GM12875 (cell line): Measurements from ENCODE around the gene ARHGEF9.

ENCODE experiments used
- H3K4me3 ChIP-seq: one replicate; pipeline ENCODE4 v1.5.1; 2011; ENCODE audit warnings: low read depth, low read length, control low read depth
- TF ChIP-seq, protein P1 (sequence below): IDR thresholded peaks from 2 replicates; pipeline ENCODE4 v1.5.1; 2011; ENCODE audit warnings: low read depth, mild to moderate bottlenecking, control low read depth, inconsistent platforms, low read length, moderate library complexity, borderline replicate concordance; ENCODE audit not compliant: insufficient read depth

The ARHGEF9 gene

DNA sequence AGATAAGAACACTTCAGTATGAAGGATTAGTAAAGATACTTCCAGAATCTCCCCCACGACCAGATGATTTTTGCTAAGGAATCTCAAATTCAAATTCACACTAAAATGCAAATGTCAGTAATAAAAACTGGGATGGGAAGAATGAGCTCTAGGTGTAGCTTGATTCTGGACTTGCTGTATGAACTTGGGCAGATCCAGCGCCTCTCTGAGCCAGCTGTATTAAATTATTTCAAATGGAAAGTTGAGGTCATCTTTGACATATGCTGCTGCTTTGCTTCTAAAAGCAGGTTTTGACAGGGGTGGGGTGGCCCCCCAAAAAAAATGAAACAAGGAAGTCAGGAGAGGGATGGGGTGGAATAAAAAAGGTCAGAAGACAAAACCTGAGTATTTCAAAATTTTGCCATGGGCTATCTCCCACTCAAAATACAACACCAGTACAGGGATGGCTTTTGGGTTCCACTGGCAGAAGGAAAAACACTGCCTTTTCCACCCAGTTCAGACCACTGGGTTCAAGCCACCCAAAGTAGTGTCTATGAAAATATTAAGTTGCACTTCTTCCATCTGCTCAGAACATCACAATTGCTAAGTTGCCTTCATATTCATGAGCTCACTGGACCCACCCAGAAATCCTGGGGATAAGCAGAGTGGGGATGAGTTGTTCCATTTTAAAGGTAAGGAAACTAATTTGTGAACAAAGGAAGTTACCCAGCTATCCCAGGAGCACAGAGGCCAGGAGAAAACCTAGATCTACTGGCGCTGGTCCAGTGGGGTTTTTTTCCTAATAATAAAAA, 47.7 kb downstream of the ARHGEF9 start:
- H3K4me3 ChIP-seq, result no peak overlapping the region
- TF ChIP-seq, protein P1, sequence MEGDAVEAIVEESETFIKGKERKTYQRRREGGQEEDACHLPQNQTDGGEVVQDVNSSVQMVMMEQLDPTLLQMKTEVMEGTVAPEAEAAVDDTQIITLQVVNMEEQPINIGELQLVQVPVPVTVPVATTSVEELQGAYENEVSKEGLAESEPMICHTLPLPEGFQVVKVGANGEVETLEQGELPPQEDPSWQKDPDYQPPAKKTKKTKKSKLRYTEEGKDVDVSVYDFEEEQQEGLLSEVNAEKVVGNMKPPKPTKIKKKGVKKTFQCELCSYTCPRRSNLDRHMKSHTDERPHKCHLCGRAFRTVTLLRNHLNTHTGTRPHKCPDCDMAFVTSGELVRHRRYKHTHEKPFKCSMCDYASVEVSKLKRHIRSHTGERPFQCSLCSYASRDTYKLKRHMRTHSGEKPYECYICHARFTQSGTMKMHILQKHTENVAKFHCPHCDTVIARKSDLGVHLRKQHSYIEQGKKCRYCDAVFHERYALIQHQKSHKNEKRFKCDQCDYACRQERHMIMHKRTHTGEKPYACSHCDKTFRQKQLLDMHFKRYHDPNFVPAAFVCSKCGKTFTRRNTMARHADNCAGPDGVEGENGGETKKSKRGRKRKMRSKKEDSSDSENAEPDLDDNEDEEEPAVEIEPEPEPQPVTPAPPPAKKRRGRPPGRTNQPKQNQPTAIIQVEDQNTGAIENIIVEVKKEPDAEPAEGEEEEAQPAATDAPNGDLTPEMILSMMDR, result no peak

- H3K4me3 ChIP-seq, result no peak overlapping the region
- TF ChIP-seq, protein P1, result no peak
These were observed 49.1 kb downstream of the ARHGEF9 start for GRCh38 chrX:63735882-63736281.

GRCh38 chrX:63720293-63720692, 64.7 kb downstream of the ARHGEF9 start:
- TF ChIP-seq, protein P1, result no peak
- no peak overlapping the region for H3K4me3 ChIP-seq

DNA sequence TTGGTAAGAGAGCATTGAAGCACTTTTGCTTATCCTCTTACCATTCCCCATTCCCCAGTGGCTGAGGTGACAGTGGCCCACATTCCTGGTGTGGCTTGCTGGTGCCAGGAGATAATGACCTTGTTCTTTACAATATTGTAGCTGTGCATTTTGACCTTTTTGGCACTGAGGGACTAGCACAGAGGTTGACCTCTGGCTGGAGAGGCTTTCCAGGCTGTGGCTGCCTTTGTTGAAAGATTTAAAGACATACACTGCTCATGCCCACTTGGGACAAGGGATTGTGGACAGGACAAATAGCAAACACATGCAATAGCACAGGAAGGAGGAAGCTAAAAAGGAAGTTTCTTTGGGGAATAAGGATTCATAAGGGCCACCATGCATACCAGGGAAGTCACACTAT, 65.4 kb downstream of the ARHGEF9 start:
- TF ChIP-seq, protein P1, result no peak
- H3K4me3 ChIP-seq, result no peak overlapping the region

DNA sequence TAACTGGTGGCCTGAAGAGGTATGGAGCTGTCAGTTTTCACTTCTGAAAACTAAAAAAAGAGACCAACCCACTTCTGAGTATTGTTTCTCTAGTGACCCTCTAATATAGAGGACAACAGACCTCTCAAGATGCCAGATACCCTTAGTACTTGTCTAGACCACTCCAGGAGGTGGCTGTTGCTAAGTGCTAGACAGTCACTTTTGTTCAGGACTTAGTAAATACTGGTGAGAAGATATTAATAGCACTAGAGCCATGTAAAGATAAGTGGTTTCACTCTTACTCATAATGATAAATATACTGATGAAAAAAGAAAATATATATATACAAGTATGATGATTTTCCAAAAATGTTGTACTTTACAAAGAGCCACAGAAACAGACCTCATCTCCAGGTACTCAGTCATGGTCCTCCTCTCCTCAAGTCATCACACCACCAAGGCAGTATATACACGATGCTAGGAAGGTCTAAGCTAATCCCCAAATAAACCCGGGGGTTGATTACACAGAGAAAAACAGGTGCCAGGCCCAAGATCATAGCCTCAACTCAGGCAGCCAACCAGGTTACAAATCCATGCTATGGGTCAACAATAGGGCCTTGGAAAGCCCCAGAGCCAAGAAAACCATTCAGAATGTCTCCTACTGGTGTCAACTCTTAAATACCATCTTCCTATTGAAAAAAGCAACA, 66.9 kb downstream of the ARHGEF9 start:
- TF ChIP-seq, protein P1, result no peak

DNA sequence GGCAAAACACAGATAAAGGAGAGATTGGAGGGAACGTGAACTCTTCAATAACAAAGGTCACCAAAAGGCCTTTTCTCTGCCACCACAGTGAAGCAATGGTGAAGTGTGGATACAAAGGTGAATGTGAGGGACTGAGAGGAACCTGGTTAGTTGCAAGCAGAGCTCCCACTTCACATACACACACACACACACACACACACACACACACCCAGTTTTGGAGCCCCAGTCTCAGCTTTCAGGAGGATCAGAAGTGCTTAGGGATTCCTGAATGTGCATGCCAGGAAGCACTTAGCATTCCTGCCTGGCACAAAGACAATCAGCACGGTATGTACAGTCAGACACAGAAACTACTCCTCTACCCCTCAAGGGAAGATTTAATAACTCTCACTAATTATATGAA, 71.5 kb downstream of the ARHGEF9 start:
- TF ChIP-seq, protein P1, result no peak
- H3K4me3 ChIP-seq, result no peak overlapping the region

More for the DNA sequence above, 66.9 kb downstream of the ARHGEF9 start:
- H3K4me3 ChIP-seq, result no peak overlapping the region

GRCh38 chrX:63708801-63709200, 76.2 kb downstream of the ARHGEF9 start:
- no peak overlapping the region for H3K4me3 ChIP-seq
- TF ChIP-seq, protein P1, result no peak
